OCI-LY1 (cell line): ENCODE data around the gene IGF1.

Experiments used
- H2AFZ ChIP-seq: fragments of 200-600 bp; sonication (generic), shearing (Covaris generic); 2 replicates; pipeline ENCODE4 v1.6.0; 2014; ENCODE audit warnings: antibody characterized with exemption, mild to moderate bottlenecking, low read length
- H3F3A ChIP-seq: fragments of 200-600 bp; sonication (generic), shearing (Covaris generic); 2 replicates; pipeline ENCODE4 v1.6.0; 2014; ENCODE audit warnings: mild to moderate bottlenecking, antibody characterized with exemption, low read length, moderate library complexity; ENCODE audit not compliant: insufficient read depth
- H3K27ac ChIP-seq: fragments of 200-600 bp; sonication (generic); 2 replicates; pipeline ENCODE4 v1.5.1; 2014; ENCODE audit warnings: low read length, mixed run types, mild to moderate bottlenecking, low read depth; ENCODE audit not compliant: poor library complexity, severe bottlenecking
- H3K27me3 ChIP-seq: fragments of 200-600 bp; sonication (generic); 2 replicates; pipeline ENCODE4 v1.6.0; 2014; ENCODE audit warnings: antibody characterized with exemption, mild to moderate bottlenecking, low read length, moderate library complexity; ENCODE audit not compliant: insufficient read depth
- H3K36me3 ChIP-seq: fragments of 200-600 bp; sonication (generic); 2 replicates; pipeline ENCODE4 v1.6.1; 2014; ENCODE audit warnings: mild to moderate bottlenecking, antibody characterized with exemption, low read length, moderate library complexity, mixed read lengths; ENCODE audit not compliant: insufficient read depth
- H3K4me1 ChIP-seq: fragments of 200-600 bp; sonication (generic); 2 replicates; pipeline ENCODE4 v1.5.1; 2014; ENCODE audit warnings: mild to moderate bottlenecking, low read length, moderate library complexity; ENCODE audit not compliant: insufficient read depth, severe bottlenecking
- H3K4me2 ChIP-seq: fragments of 200-600 bp; sonication (generic), shearing (Covaris generic); 2 replicates; pipeline ENCODE4 v1.6.1; 2014; ENCODE audit warnings: low read length
- H3K4me3 ChIP-seq: fragments of 200-600 bp; sonication (generic); 2 replicates; pipeline ENCODE4 v1.5.1; 2014; ENCODE audit warnings: low read length, low read depth, mild to moderate bottlenecking, mixed read lengths; ENCODE audit not compliant: poor library complexity, severe bottlenecking
- H3K79me2 ChIP-seq: fragments of 200-600 bp; shearing (Covaris generic); 2 replicates; pipeline ENCODE4 v1.6.1; 2016; ENCODE audit warnings: mixed run types, low read length, mixed read lengths; ENCODE audit not compliant: insufficient read depth
- H3K9ac ChIP-seq: fragments of 200-600 bp; sonication (generic), shearing (Covaris generic); 2 replicates; pipeline ENCODE4 v1.6.1; 2014; ENCODE audit warnings: mild to moderate bottlenecking, low read length, mixed read lengths
- H3K9me2 ChIP-seq: fragments of 200-600 bp; sonication (generic), shearing (Covaris generic); 2 replicates; pipeline ENCODE4 v1.6.1; 2014; ENCODE audit warnings: low read depth, mild to moderate bottlenecking, low read length, mixed read lengths
- H3K9me3 ChIP-seq: fragments of 200-600 bp; shearing (Covaris generic); 2 replicates; pipeline ENCODE4 v1.6.1; 2014; ENCODE audit warnings: low read length, mixed read lengths
- H4K20me1 ChIP-seq: fragments of 200-600 bp; sonication (generic), shearing (Covaris generic); 2 replicates; pipeline ENCODE4 v1.6.0; 2016; ENCODE audit warnings: mild to moderate bottlenecking, low read length; ENCODE audit not compliant: insufficient read depth
- CTCF ChIP-seq: fragments of 200-600 bp; sonication (generic), shearing (Covaris generic); IDR thresholded peaks from 2 replicates; pipeline ENCODE4 v1.5.1; 2017; ENCODE audit warnings: mild to moderate bottlenecking, antibody characterized with exemption, low read length, moderate library complexity, mixed read lengths
- EZH2 ChIP-seq: fragments of 200-600 bp; sonication (generic), shearing (Covaris generic); IDR thresholded peaks from 2 replicates; pipeline ENCODE4 v1.8.0; 2017; ENCODE audit warnings: borderline replicate concordance, mixed run types, mild to moderate bottlenecking, antibody characterized with exemption, low read length, moderate library complexity, mixed read lengths

Gene IGF1

GRCh38 chr12:102401087-102401486 is 79.3 kb downstream of the IGF1 start:
- no peaks in the 10 kb centered on the region for H4K20me1 ChIP-seq
- H3F3A ChIP-seq: no peaks in the 10 kb centered on the region
- H3K9me2 ChIP-seq: no peaks in the 10 kb centered on the region
- no peak overlapping the region for H3K27ac ChIP-seq
- TF ChIP-seq CTCF: no peak
- no peak for TF ChIP-seq EZH2
- H2AFZ ChIP-seq: no peak overlapping the region
- no peaks in the 10 kb centered on the region for H3K4me1 ChIP-seq
- H3K9me3 ChIP-seq: no peaks in the 10 kb centered on the region
- no peak overlapping the region for H3K9ac ChIP-seq
- H3K27me3 ChIP-seq: 0 out of 2 replicates have a peak, but pooled peaks cover 1% of the 10 kb centered on the region
- no peak overlapping the region for H3K4me2 ChIP-seq
- H3K79me2 ChIP-seq: no peaks in the 10 kb centered on the region
- no peaks in the 10 kb centered on the region for H3K36me3 ChIP-seq
- H3K4me3 ChIP-seq: no peak overlapping the region

DNA sequence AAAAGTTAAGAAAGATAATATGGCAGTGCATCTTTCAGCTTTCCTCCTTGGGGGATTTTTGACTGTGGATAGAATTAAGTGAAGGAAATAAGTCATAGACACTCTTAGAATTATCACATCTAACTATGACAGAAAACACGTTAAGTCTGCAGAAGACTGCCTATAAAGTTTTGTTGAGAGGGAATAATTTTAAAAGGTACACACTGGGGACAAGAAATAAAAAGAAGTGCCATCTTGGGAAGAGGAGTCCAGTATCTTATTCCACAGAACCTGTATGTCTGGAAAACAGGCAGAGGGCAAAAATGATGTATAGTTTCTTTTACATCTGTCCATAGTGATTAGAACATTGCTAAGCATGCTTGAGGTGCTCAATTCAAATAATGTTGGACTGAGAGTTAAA is 80.7 kb downstream of the IGF1 start:
- no peak for TF ChIP-seq EZH2
- no peak for TF ChIP-seq CTCF
- Histone ChIP-seq H3K4me3 (no peak overlapping the region), H3K36me3 (no peaks in the 10 kb centered on the region), H3K9me2 (no peaks in the 10 kb centered on the region), H3K4me2 (no peak overlapping the region), H3K27ac (no peak overlapping the region), H3K27me3 (no peaks in the 10 kb centered on the region), H3K4me1 (no peaks in the 10 kb centered on the region), H3F3A (no peaks in the 10 kb centered on the region), H3K9me3 (no peaks in the 10 kb centered on the region), H4K20me1 (no peaks in the 10 kb centered on the region), H3K9ac (no peak overlapping the region), H2AFZ (no peak overlapping the region), H3K79me2 (no peaks in the 10 kb centered on the region)

- no peaks in the 10 kb centered on the region for H4K20me1 ChIP-seq
- H3K4me1 ChIP-seq: no peaks in the 10 kb centered on the region
- no peak overlapping the region for H2AFZ ChIP-seq
- H3K9me2 ChIP-seq: no peaks in the 10 kb centered on the region
- TF ChIP-seq CTCF (no peak), EZH2 (no peak)
- no peak overlapping the region for H3K9ac ChIP-seq
- no peaks in the 10 kb centered on the region for H3K9me3 ChIP-seq
- no peak overlapping the region for H3K27ac ChIP-seq
- H3K4me3 ChIP-seq: no peak overlapping the region
- no peaks in the 10 kb centered on the region for H3K27me3 ChIP-seq
- H3K79me2 ChIP-seq: no peaks in the 10 kb centered on the region
- H3K36me3 ChIP-seq: no peaks in the 10 kb centered on the region
- no peaks in the 10 kb centered on the region for H3F3A ChIP-seq
- no peak overlapping the region for H3K4me2 ChIP-seq
These were observed 84.1 kb downstream of the IGF1 start for GRCh38 chr12:102396276-102396675.
